ENCODE results near the gene CFAP300.

CFAP300 gene

GRCh38 chr11:102110761-102111010 is 63.4 kb downstream of the CFAP300 start:
- Mint-ChIP-seq H3K4me3 (no peak overlapping the region), H3K9me3 (no peaks in the 10 kb centered on the region), H3K27me3 (peaks cover 63% of the 10 kb centered on the region), H3K4me1 (ENCODE audit: low read depth) (peaks cover 15% of the 10 kb centered on the region), H3K36me3 (ENCODE audit: low read depth) (no peaks in the 10 kb centered on the region), H3K27ac (no peak overlapping the region)

GRCh38 chr11:102111011-102111786 is 64.0 kb downstream of the CFAP300 start:
- H3K36me3 Mint-ChIP-seq (ENCODE audit: low read depth): no peaks in the 10 kb centered on the region
- H3K27me3 Mint-ChIP-seq: peaks cover 68% of the 10 kb centered on the region
- H3K9me3 Mint-ChIP-seq: no peaks in the 10 kb centered on the region
- peak overlapping the region; percentile 41 for H3K4me3 Mint-ChIP-seq
- H3K4me1 Mint-ChIP-seq (ENCODE audit: low read depth): peaks cover 15% of the 10 kb centered on the region
- H3K27ac Mint-ChIP-seq: no peak overlapping the region

- Mint-ChIP-seq H3K9me3 (no peaks in the 10 kb centered on the region), H3K36me3 (ENCODE audit: low read depth) (no peaks in the 10 kb centered on the region), H3K4me1 (ENCODE audit: low read depth) (peaks cover 15% of the 10 kb centered on the region), H3K27me3 (peaks cover 76% of the 10 kb centered on the region), H3K4me3 (peak overlapping the region; percentile 41), H3K27ac (no peak overlapping the region)
Measured at GRCh38 chr11:102111787-102112508, 64.7 kb downstream of the CFAP300 start.

- Mint-ChIP-seq H3K27ac (no peak overlapping the region), H3K4me3 (no peak overlapping the region), H3K36me3 (ENCODE audit: low read depth) (no peaks in the 10 kb centered on the region), H3K9me3 (no peaks in the 10 kb centered on the region), H3K4me1 (ENCODE audit: low read depth) (peaks cover 15% of the 10 kb centered on the region), H3K27me3 (peaks cover 78% of the 10 kb centered on the region)
Measured at GRCh38 chr11:102112509-102112821, 65.2 kb downstream of the CFAP300 start.

- Mint-ChIP-seq H3K27me3 (peaks cover 69% of the 10 kb centered on the region), H3K9me3 (no peaks in the 10 kb centered on the region), H3K4me3 (no peak overlapping the region), H3K4me1 (ENCODE audit: low read depth) (peaks cover 15% of the 10 kb centered on the region), H3K27ac (no peak overlapping the region), H3K36me3 (ENCODE audit: low read depth) (no peaks in the 10 kb centered on the region)
Measured at GRCh38 chr11:102114032-102114431, 66.8 kb downstream of the CFAP300 start.

GRCh38 chr11:102115557-102115956 is 68.3 kb downstream of the CFAP300 start:
- peaks cover 6% of the 10 kb centered on the region for H3K4me1 Mint-ChIP-seq (ENCODE audit: low read depth)

GRCh38 chr11:102116453-102117205 is 69.4 kb downstream of the CFAP300 start:
- Mint-ChIP-seq H3K36me3 (ENCODE audit: low read depth) (no peaks in the 10 kb centered on the region), H3K27ac (no peak overlapping the region), H3K27me3 (peaks cover 70% of the 10 kb centered on the region), H3K4me3 (no peak overlapping the region), H3K9me3 (no peaks in the 10 kb centered on the region), H3K4me1 (ENCODE audit: low read depth) (peaks cover 5% of the 10 kb centered on the region)

More at GRCh38 chr11:102115557-102115956, 68.3 kb downstream of the CFAP300 start:
- Mint-ChIP-seq H3K27me3 (peaks cover 65% of the 10 kb centered on the region), H3K36me3 (ENCODE audit: low read depth) (no peaks in the 10 kb centered on the region), H3K4me3 (no peak overlapping the region), H3K27ac (no peak overlapping the region), H3K9me3 (no peaks in the 10 kb centered on the region)

GRCh38 chr11:102117472-102118113 is 70.4 kb downstream of the CFAP300 start:
- Mint-ChIP-seq H3K36me3 (ENCODE audit: low read depth) (no peaks in the 10 kb centered on the region), H3K27me3 (peaks cover 61% of the 10 kb centered on the region), H3K4me3 (no peak overlapping the region), H3K27ac (no peak overlapping the region), H3K4me1 (ENCODE audit: low read depth) (no peaks in the 10 kb centered on the region), H3K9me3 (no peaks in the 10 kb centered on the region)

GRCh38 chr11:102118937-102119336 is 71.7 kb downstream of the CFAP300 start:
- no peaks in the 10 kb centered on the region for H3K9me3 Mint-ChIP-seq
- H3K27me3 Mint-ChIP-seq: peaks cover 55% of the 10 kb centered on the region
- H3K4me3 Mint-ChIP-seq: no peak overlapping the region
- no peak overlapping the region for H3K27ac Mint-ChIP-seq
- H3K36me3 Mint-ChIP-seq (ENCODE audit: low read depth): no peaks in the 10 kb centered on the region
- H3K4me1 Mint-ChIP-seq (ENCODE audit: low read depth): no peaks in the 10 kb centered on the region

GRCh38 chr11:102119997-102120396 is 72.8 kb downstream of the CFAP300 start:
- Mint-ChIP-seq H3K9me3 (no peaks in the 10 kb centered on the region), H3K4me1 (ENCODE audit: low read depth) (no peaks in the 10 kb centered on the region), H3K27me3 (peaks cover 47% of the 10 kb centered on the region), H3K36me3 (ENCODE audit: low read depth) (no peaks in the 10 kb centered on the region), H3K27ac (no peak overlapping the region), H3K4me3 (no peak overlapping the region)

- H3K9me3 Mint-ChIP-seq: no peaks in the 10 kb centered on the region
- H3K4me1 Mint-ChIP-seq (ENCODE audit: low read depth): no peaks in the 10 kb centered on the region
- no peak overlapping the region for H3K27ac Mint-ChIP-seq
- no peak overlapping the region for H3K4me3 Mint-ChIP-seq
- H3K36me3 Mint-ChIP-seq (ENCODE audit: low read depth): no peaks in the 10 kb centered on the region
- peaks cover 42% of the 10 kb centered on the region for H3K27me3 Mint-ChIP-seq
Measured at GRCh38 chr11:102120437-102120973, 73.3 kb downstream of the CFAP300 start.

GRCh38 chr11:102121329-102121728 is 74.1 kb downstream of the CFAP300 start:
- peaks cover under 1% of the 10 kb centered on the region for H3K9me3 Mint-ChIP-seq
- no peak overlapping the region for H3K4me3 Mint-ChIP-seq
- H3K27me3 Mint-ChIP-seq: peaks cover 34% of the 10 kb centered on the region
- H3K27ac Mint-ChIP-seq: no peak overlapping the region
- H3K36me3 Mint-ChIP-seq (ENCODE audit: low read depth): no peaks in the 10 kb centered on the region
- no peaks in the 10 kb centered on the region for H3K4me1 Mint-ChIP-seq (ENCODE audit: low read depth)
